Mammary epithelial cell (primary cell): ENCODE measurements around the gene LRP8.

ENCODE experiments used
- CTCF ChIP-seq, 2 donors: IDR thresholded peaks in 1 of 2; conservative IDR thresholded peaks in 1 of 2; 2 replicates each; pipeline ENCODE4 v1.5.1; 2011 to 2012; ENCODE audit warnings: inconsistent platforms in 2 of 2, low read length in 2 of 2, mild to moderate bottlenecking in 2 of 2, control low read depth in 1 of 2, low read depth in 1 of 2; ENCODE audit not compliant: insufficient read depth in 1 of 2; ENCODE audit errors: extremely low read depth in 1 of 2
- EZH2 ChIP-seq: IDR thresholded peaks from 2 replicates; pipeline ENCODE4 v1.6.1; 2012; ENCODE audit warnings: low read length, inconsistent platforms, borderline replicate concordance

- TF ChIP-seq CTCF (conservative IDR thresholded peaks at IDR 0.05 in 1 of 2, IDR thresholded peaks at IDR 0.05 in 1 of 2; ENCODE audit: extremely low read depth in 1 of 2, insufficient read depth in 1 of 2, low read depth in 1 of 2, low read length in 2 of 2) (no peak), EZH2 (no peak)
Measured at GRCh38 chr1:53267761-53268160, 60.1 kb downstream of the LRP8 start.
